DOHH2 (cell line): Measurements from ENCODE around the gene CUTA.

Experiments used
- EZH2phosphoT487 ChIP-seq: fragments of 200-600 bp; sonication (generic); IDR thresholded peaks from 2 replicates; pipeline ENCODE4 v1.6.1; 2017; ENCODE audit warnings: borderline replicate concordance, mild to moderate bottlenecking, antibody characterized with exemption, low read length, moderate library complexity, mixed read lengths
- TF ChIP-seq, protein P1 (sequence below): fragments of 200-600 bp; sonication (generic); IDR thresholded peaks from one replicate; pipeline ENCODE4 v1.5.1; 2014; ENCODE audit warnings: antibody characterized with exemption, mild to moderate bottlenecking, low read depth, low read length; ENCODE audit not compliant: poor library complexity, severe bottlenecking

DNA sequence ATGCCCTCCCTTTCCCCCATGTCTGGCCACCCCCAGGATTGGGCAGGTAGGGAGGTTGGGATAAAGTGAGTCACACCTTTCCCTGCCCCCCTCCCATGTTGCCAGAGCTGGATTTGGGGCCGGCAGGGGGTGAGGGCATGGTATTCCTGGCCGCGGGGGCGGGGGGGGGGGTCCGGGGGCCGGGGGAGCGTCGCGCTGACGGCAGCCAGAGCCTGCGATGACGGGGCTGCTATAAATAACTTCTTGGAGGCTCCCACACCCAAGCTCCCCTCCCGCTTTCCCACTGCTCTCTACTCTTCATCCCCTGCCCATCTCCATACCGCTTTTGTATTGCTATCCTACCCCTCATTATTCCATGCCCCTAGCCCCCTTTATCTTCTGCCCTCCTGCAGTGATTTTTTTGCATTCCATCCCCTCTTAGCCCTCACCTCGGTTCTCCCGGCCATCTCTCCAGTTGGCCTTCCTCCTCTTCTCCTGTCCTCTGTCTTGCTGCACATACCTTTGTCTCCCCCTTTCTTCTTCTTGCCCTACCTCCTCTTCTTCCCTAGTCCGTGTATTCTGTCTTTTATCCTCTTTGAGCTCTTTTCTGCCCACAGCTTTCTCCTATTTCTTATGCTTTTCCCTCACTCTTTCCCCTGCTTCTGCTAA lies 15.8 kb upstream of the CUTA start:
- TF ChIP-seq, protein P1, sequence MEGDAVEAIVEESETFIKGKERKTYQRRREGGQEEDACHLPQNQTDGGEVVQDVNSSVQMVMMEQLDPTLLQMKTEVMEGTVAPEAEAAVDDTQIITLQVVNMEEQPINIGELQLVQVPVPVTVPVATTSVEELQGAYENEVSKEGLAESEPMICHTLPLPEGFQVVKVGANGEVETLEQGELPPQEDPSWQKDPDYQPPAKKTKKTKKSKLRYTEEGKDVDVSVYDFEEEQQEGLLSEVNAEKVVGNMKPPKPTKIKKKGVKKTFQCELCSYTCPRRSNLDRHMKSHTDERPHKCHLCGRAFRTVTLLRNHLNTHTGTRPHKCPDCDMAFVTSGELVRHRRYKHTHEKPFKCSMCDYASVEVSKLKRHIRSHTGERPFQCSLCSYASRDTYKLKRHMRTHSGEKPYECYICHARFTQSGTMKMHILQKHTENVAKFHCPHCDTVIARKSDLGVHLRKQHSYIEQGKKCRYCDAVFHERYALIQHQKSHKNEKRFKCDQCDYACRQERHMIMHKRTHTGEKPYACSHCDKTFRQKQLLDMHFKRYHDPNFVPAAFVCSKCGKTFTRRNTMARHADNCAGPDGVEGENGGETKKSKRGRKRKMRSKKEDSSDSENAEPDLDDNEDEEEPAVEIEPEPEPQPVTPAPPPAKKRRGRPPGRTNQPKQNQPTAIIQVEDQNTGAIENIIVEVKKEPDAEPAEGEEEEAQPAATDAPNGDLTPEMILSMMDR = no peak
- no peak for TF ChIP-seq EZH2phosphoT487
